Amniotic stem cell (primary cell): ENCODE results near the gene SSNA1.

Experiments
- DNase-seq: peaks from one replicate; lab custom pipeline; 2025; lab: John Stamatoyannopoulos, UW

The SSNA1 gene

DNA sequence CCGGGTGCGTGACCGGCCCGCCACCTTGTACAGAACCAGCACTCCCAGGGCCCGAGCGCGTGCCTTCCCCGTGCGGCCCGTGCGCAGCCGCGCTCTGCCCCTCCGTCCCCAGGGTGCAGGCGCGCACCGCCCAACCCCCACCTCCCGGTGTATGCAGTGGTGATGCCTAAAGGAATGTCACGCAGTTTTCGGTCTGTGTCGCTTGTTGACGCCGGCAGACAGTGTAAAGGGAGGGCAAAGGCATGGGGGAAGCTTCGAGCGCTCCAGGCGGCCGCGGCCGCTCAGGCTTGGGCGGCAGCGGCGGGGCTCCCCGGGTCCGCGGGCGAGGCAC, 19.9 kb upstream of the SSNA1 start:
- no peak for DNase-seq

DNA sequence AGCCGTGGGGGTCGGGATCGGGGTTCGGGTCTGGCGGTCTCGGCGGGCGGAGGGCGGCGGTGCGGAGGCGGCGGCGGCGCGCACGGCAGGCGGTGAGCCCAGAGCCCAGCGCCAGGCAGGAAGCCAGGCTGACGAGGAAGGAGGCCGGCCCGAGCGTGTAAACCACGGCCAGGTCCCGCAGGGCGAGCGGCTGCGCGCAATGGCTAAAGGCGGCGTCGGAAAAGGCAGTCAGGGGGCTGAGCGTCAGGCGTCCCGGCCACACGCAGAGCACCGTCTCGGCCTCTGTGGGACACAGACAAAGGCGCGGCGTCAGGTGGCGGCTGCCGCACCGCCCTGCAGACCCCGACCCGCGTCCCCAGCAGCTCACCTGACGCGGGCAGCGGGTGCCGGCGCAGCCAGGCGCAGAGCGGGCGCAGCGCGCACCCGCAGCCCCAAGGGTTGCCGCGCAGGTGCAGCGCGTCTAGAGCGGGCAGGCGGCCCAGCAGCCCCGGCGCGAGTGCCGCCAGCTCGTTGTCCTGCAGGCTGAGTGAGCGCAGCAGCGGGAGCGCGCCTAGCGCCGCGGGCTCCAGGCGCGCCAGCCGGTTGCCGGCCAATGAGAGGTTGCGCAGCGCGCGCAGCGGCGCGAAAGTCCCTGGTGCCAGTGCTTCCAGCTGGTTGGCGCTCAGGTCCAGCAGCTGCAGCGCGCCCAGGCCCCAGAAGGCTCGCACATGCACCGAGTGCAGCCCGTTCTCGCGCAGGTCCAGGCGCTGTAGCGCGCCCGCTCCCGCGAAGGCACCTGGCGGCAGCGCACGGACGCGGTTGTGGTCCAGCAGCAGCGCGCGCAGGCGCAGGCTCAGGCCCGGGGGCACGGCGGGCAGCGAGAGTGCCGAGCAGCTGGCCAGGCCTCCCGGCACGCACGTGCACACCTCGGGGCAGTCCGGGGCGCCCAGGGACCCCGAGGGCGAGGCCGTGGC, 19.3 kb upstream of the SSNA1 start:
- DNase-seq: no peak

DNA sequence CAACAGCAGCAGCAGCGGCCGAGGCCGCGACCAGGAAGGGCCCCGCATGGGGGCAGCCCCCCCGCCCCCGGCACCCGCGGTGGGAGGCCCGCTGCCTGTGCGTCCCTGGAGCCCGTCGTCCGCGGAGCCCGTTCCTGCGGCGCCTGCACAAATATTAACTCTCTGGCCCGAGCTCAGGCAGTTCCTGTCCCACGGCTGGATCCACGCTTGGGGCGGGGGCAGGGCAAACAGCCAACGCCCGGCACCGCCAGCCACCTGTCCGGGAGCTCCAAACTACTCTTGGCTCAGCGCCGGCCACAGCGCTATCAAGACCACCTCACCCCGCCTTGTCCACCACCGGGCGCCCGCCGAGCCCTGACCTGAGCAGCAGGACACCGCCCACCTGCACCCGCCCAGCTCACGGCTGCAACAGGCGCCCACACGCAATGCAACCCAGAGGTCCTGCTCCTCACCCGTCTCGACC, 18.5 kb upstream of the SSNA1 start, which contains the start of gene LRRC26:
Gene LRRC26, minus strand, starts transcription at position 156 of the 463 bp plus-strand sequence. Its CDS starts 108 bp downstream, at position 48.
- no peak for DNase-seq

DNA sequence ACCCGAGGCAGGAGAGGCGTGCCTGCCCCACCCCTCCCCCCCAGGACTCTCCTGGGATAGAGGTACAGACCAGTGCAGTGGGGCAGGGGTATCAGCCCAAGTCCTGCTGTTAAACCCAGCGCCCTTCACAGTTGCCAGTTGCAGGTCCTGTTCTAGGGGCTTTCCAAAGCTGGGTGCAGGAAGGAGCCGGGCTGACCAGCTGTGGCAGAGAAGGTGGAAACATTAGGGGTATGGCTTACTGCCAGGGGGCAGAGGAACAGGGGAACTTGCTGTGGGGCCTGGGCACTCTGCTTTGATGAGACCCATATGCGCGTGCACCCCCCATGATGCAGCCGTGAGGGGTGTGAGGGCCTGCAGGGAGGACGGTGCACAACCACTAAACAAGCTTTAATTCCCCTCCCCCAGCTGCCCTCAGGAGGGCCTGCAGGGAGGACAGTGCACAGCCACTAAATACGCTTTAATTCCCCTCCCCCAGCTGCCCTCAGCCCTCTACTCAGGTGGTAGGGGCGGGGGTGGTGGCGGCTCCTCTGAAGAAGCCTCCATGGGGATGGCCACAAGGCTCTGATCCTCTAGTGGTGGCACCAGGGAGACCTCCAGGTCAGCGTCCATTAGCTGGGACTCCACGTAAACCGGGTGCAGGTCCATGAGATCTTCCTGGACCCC, 17.9 kb upstream of the SSNA1 start:
- DNase-seq: no peak

DNA sequence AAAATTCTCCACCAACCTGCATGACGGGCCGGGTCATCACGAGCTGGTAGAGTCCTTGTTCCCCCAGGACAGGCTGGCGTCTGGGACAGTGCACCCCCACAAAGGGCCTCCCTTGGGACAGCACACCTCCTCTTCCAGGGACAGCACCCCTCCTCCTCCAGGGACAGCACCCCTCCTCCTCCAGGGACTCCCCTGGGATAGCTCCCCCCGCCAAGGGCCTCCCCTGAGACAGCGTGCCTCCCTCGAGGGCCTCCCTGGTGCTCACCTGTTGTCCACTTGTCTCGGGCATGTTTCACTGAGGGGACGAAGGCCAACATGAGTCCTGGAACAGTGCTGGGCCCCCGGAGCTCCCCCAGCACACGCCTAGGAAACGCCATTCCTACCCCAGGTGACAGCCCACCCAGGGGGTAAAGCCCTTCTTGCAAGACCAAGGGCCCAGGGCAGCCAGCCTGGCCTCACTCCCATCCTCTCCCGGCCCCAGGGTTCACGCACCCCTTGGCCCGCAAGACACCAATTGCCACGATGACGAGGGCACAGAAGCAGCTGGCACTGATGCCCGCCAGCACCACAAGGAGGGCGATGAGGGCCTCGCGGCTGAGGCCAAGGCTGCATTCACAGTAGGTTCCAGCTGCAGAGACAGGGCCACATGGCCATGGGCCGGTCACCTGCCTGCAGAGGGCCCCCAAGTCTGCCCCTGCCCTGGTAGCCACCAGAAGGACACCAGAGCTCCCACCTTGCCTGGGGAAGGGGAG, 17.2 kb upstream of the SSNA1 start:
- no peak for DNase-seq

DNA sequence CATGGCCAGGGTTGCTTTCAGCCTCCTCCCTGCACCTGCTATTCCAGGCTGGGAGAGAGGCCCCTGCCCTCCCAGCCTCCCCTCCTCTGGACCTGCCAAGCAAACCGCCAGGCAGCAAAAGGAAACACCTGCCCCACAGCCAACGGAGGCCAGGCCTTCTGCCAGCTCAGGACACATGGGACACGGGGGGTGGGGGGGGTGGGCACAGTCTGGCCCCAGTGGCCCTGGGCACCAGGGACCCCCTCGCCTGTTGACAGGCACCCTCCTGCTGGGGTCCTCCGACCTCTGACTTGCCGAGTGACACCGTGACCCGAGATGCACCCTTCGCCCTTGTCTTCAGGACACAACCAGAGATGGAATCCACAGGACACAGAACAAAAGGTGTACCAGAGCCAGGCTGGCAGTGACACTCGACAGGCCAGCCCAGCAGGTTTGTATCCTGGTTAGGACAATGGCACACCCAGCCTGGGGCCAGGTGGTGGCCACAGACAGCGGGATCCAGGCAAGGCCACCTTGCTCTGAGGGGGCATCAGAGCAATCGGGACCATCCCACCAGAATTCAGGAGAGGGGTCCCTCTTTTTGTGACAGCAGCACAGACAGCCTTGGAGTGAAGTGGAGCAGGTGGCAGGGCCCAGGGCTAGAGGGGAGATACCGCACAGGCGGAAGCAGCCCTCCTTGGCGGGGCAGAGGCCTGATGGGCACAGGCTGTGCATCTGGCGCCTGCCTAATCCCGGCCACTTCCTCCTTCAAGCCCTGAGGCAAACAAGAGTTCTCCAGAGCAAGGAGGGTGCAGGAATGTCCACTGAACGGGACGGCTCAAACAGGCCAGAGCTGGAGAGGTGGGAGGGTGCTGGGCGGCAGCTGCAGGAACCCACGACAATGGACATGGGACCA, 15.3 kb upstream of the SSNA1 start:
- no peak for DNase-seq

DNA sequence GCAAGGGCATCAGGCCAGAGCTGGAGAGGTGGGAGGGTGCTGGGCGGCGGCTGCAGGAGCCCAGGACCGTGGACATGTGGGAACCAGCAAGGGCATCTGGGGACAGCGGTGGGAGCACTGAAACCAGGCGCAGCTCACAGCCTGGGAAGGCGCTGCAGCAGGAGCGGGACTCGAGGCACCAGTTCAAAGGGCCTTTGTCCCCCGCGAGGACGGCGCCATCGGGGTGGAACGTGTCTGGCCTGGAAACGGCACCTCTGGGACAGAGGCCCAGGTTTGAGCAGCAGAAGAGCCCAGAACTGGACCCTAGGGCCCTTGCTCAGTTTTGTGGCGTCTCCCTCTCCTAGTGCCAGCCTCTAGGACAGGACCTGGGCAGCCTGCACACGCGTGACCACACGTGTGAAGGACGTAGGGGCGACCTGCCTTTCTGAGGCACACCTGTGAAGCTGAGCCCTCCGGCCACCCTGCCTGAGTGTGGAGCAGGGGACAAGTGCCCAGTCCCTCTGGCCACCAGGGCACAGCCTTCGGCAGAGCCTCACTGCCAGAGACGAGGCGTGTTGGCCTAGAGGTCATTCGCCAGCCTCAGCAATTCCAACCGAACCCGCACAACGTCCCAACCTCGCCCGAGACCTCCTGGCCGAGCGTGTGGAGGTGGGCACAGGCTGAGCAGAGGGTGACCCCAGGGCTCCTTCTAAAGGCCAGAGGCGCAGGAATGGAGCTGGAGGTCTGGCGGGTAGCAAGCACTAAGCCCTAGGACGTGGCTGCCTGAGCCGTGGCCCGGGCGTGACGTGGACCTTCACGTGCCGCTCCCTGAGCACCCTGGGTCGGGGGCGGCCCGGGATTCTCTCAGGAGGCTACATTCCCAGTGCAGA, 14.4 kb upstream of the SSNA1 start:
- DNase-seq: no peak

DNA sequence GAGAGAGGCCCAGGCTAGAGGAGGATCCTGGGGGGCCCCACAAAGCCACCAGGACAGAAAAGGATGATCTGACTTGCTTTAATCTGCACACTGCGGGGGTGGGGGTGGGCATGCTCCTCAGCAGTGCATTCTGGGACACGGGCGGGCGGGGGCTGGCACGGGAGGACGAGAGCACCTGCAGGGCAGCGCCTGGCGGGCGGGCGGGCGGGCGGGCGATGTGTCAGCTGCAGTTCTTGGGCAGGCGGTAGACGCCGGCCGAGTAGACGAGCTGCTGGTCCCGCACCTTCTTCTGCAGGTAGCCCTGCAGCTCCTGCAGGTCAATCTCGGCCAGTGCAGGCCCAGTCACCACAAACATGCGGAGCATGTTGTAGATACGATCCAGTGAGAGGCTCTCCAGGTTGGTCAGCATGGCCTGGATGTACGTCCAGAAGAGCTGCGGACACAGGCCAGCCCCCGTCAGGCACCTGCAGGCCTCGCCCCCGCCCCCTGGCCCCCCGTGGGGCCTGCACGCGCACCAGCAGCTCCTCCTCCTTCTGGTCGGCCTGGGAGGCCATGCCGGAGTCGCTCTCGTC, 13.7 kb upstream of the SSNA1 start:
- DNase-seq: no peak

DNA sequence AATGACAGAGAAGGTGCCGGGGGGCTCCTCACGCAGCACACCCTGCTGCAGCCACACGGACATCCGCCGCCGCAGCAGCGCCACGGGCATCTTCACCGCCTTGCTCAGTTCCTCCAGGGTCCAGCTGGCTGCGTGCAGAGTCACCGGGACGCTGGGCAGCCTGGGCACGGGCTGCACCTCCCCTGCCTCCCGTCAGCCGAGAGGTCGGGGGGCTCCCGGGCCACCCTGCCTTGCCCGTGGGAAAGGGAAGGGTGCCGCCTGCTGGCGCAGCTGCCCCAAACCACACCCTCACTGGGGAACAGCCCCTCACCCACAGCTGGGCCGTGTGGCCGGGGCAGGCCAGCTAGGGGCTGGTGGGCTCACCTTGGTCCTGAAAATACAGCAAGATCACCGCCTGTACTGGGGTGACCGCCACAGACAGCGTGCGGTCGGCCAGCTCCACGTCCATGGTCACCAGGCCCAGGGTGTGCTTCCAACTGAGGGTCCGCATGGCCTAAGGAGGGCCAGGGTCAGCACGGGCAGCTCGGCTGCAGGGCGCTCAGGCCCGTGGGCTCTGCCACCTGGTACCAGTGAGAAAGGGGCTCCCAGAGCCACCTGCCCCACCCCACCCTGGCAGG, 13.0 kb upstream of the SSNA1 start:
- no peak for DNase-seq

DNA sequence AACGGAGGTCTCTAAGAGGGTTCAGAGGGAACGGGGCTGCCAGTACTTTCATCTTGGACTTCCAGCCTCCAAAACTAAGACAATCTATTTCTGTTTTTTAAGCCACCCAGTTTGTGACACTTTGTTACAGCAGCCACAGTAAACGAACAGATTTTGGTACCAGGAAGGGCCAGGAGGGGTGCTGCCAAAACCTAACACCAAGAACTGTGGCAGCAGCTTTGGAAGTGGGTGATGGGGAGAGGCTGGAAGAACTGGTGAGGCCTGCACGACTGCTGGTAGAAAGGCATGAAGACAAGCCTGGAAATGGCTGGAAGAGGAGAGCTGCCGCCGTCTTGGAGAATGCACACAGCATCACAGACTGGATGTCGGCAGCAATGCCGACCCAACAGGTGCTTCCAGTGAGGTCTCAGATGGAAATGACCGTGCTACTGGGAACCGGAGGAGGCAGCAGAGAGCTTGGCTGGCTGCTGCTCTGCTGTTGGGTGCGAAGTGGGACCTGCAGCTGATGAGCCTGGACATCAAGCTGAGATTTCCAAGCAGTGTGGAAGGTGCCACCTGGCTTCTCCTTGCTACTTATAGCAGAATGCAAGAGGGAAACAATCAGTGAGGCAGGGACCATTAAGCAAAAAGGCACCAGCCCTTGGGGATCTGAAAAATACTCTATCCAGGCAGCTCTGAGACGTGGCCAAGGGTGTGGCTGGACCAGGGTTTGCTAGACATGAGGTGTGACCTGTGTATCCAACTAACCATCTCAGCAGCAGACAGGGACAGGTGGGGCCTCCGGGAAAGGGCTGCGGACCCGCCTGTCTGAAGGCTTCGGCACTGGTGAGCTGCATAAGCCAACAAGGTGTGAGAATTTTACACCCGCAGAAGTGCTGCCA, 11.9 kb upstream of the SSNA1 start:
- DNase-seq: no peak

DNA sequence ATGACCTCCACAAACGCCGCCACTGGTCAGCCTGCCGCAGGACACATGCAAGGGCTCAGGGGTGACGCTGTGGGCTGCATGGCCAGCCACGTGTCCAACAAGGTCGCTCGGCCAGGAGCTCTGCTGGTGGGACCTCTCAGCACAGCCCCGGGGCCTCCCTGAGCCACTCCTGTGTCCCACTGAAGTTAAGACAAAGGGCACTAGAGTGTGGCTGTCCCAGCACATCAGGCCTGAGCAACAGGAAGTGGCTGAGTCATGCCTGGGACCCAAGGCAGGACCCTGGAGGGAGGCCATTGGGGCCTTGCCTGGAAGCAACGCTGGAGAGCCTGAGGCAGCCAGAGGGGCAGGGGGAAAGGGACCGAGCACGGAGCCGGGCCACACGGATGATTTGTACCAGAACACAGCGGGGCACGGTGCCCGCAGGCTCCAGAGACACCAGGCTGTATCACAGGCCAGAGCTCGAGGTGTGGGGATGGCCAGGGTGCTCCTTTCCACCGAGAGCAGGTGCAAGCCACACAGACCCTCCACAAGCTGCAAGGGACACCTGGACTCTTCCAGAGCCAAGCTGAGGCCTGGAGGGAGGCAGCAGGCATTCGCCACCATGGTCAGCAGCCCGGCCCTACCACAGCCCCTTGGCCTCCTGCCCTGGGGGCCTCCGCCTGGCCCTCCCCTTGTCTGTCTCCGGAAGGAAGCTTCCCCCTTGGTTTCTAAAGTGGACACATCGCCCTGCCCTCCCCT, 10.1 kb upstream of the SSNA1 start:
- no peak for DNase-seq

DNA sequence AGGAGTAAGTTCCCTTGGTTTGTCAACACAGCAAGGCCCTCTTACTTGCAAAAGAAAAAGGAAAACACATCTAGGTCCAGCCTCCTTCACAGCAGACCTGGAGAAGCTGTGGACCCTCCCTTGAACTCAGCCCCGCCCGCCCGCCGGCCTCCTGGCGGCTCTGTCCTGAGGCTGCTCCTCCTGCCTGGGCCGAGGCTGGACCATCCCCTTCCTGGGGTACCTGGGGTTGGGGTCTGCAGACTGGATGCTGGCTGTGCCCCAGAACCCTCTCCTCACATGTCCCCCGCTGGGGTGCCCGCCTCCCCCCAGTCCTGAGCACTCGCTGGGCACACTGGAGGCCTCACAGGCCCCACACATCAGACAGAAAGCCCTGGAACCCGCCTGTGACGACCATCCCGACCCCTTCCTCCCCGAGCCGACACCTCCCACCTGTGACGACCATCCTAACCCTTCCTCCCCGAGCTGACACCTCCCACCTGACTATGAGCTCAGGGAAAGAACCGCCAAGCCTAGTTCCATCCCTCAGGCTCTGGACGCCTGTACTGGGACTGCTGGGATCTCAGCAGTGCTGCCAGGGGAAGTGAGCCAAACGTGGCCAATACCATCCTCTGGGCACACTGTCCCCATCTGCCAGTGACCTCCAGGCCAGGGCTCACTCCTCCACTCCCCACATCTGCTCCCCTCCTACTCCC, 9.4 kb upstream of the SSNA1 start:
- DNase-seq: no peak

DNA sequence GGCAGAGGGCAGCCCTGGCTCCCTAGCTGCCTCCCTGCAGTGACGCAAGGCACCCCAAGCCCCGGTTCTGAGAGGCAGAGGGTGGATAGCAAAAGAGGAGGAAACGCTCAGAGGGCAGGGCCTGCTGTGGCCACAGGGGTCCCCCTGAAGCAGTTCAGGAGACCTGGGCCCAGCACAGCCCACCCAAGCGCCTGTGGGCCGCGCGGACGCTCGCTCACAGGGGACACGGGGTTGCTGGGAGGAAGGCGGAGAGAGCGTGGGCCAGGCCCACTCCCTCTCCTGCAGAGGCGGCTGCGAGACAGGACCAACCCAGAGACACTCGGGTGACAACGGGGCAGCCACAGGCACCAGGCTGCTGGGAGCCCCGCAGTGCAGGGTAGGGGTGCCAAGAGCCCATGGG, 8.7 kb upstream of the SSNA1 start:
- DNase-seq: no peak

DNA sequence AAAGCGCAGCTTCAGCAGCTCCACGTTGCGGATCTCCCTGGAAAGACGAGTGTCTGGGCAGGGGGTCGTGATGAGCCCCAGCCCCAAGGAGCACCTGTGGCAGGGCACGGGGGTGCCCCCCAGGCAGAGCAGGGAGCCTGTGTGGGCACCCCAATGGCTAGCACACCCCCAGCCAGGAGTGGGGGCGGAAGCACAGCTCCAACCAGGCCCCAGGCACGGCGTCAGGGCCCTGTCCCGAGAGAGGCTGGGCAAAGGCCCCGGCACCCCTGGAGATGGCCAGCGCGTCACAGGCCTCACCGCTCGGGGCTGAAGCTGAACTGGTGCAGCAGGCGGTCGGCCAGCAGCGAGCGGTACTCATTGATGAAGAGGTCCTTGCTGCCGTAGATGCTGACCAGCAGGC, 8.0 kb upstream of the SSNA1 start:
- no peak for DNase-seq

DNA sequence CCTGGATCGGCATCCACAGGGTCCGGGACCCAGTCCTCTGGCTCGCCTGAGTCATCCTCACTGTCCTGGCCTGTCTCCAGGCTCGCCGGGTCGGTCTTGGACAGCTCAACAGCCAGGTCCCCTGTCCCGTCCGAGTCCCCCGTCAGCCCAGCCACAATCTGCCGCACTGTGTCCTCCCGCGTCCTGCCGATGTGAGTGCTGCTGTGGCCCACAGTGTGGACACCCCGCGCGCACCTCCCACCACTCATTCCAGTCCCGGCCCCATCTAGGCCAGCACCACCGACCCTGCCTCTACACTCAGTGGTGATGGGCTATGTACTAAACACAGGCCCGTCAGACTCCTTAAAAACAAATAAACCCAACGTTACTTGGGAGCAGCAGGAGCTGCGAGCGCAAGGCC, 6.8 kb upstream of the SSNA1 start:
- no peak for DNase-seq

DNA sequence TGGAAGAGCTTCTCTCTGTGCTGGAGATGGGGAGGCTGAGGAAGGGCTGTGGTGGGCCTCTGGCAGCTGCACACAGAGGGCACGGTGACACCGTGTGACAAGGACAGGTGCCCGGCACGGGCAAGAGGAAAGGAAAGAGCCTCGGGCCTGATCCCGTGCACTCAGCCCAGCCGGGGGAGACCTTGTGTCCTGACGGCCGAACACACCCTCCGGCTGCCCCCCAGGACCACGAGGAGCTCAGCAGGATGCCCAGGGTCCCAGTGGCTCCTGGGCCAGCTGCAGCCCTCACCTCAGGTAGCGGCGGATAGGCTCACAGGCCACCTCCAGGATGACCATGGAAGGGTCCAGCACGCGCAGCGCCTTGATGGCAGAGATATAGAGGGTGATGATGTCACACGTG, 5.6 kb upstream of the SSNA1 start:
- no peak for DNase-seq

DNA sequence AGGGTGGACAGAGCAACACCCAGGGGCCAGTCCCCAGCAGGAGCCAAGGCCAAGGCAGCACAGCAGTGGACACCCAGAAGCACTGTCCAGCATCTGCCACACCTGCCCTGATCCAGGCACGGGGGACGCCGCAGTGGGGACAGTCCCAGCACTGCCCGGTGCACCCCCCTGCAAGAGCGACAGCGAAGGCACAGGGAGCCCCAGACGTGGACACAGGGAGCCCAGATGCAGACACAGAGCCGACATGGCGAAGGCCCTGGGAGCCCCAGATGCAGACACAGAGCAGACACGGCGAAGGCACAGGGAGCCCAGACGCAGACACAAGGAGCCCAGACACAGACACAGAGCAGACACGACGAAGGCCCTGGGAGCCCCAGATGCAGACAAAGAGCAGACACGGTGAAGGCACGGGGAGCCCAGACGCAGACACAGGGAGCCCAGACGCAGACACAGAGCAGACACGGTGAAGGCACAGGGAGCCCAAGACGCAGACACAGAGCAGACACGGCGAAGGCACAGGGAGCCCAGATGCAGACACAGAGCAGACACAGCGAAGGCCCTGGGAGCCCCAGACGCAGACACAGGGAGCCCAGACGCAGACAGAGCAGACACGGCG, 4.4 kb upstream of the SSNA1 start:
- no peak for DNase-seq
